GM12878 (cell line): ENCODE data around the gene EHF. TPM values are rescaled to one million over a fixed set of nuclear protein-coding genes. Genes with fewer than 3 reads are reported as not detected.

Source experiments
- ATAC-seq: fragments of 200-7000 bp; cut with Tn5 transposase; 3 replicates; pipeline ENCODE4 v1.9.1; 2020; ENCODE audit warnings: mild to moderate bottlenecking, moderate library complexity
- BruUV-seq: library from RNA; stranded (reverse); fragments of 400-500 nt; replicated peaks from 2 replicates; lab custom pipeline; 2021; lab: Mats Ljungman, UMichigan
- CTCF ChIA-PET: fragments of 300-600 bp; sonication (Branson Sonifier 250); formaldehyde crosslinking; extraction: SDS; loops from one replicate; lab custom pipeline; 2021; ENCODE audit warnings: inconsistent platforms; lab: Yijun Ruan, JAX
- POLR2A ChIA-PET: fragments of 350-600 bp; formaldehyde crosslinking; extraction: SDS; loops from one replicate; lab custom pipeline; 2021; ENCODE audit warnings: inconsistent platforms; lab: Charles Lee
- RAD21 ChIA-PET: fragments of 300-600 bp; sonication (Branson Sonifier 250); formaldehyde crosslinking; loops from one replicate; lab custom pipeline; 2023; ENCODE audit warnings: antibody characterized with exemption; ENCODE audit not compliant: unreplicated experiment; lab: Charles Lee
- SMC1A ChIA-PET: fragments of 300-600 bp; sonication (Branson Sonifier 250); formaldehyde crosslinking; loops from one replicate; lab custom pipeline; 2023; ENCODE audit not compliant: unreplicated experiment, uncharacterized antibody; lab: Charles Lee
- DNase-seq: peaks from one replicate; pipeline ENCODE4 v3.0.0-alpha.2; 2011; ENCODE audit warnings: low read depth, low spot score
- FAIRE-seq: peaks from 3 replicates; lab custom pipeline; 2011; peaks lifted over from hg19 to GRCh38; lab: Jason Lieb, UNC
- H2AFZ ChIP-seq: 2 replicates; pipeline ENCODE4 v1.6.0; 2011; ENCODE audit warnings: low read depth, low read length, control low read depth; ENCODE audit not compliant: control insufficient read depth
- H3K27ac ChIP-seq: 2 replicates; pipeline ENCODE4 v1.5.1; 2011; ENCODE audit warnings: control low read depth; ENCODE audit not compliant: control insufficient read depth, insufficient read depth
- H3K27me3 ChIP-seq, 2 experiments: replicated peaks in 1 of 2; 2 replicates each; pipeline versions ENCODE4 v1.6.0 to v1.6.1; 2011; ENCODE audit warnings: low read length in 1 of 2; ENCODE audit not compliant: control insufficient read depth in 2 of 2, insufficient read depth in 2 of 2
- H3K36me3 ChIP-seq, 2 experiments: 2 replicates each; pipeline ENCODE4 v1.5.1; 2011; ENCODE audit warnings: low read length in 1 of 2; ENCODE audit not compliant: control insufficient read depth in 2 of 2, insufficient read depth in 2 of 2
- H3K4me1 ChIP-seq: 2 replicates; pipeline ENCODE4 v1.6.1; 2011; ENCODE audit warnings: mild to moderate bottlenecking, low read length, moderate library complexity, mixed read lengths; ENCODE audit not compliant: control insufficient read depth, insufficient read depth
- H3K4me2 ChIP-seq: 2 replicates; pipeline ENCODE4 v1.6.0; 2011; ENCODE audit warnings: control low read depth; ENCODE audit not compliant: control insufficient read depth, insufficient read depth
- H3K4me3 ChIP-seq: fragments of 200-600 bp; sonication (generic); 2 replicates; pipeline ENCODE4 v1.5.1; 2016
- H3K79me2 ChIP-seq: 2 replicates; pipeline ENCODE4 v1.6.0; 2011; ENCODE audit warnings: low read length; ENCODE audit not compliant: control insufficient read depth, insufficient read depth
- H3K9ac ChIP-seq: 2 replicates; pipeline ENCODE4 v1.8.0; 2011; ENCODE audit warnings: low read length, control low read depth, mixed read lengths; ENCODE audit not compliant: control insufficient read depth, insufficient read depth
- H3K9me3 ChIP-seq: replicated peaks from 3 replicates; pipeline ENCODE4 v1.5.1; 2011; ENCODE audit warnings: mild to moderate bottlenecking, low read length; ENCODE audit not compliant: control insufficient read depth, insufficient read depth
- H4K20me1 ChIP-seq: 2 replicates; pipeline ENCODE4 v1.6.0; 2011; ENCODE audit not compliant: control insufficient read depth, insufficient read depth
- CTCF ChIP-seq, 3 experiments: IDR thresholded peaks in 2 of 3; conservative IDR thresholded peaks in 1 of 3; 2 replicates each; pipeline ENCODE4 v1.5.1; 2011; ENCODE audit warnings: low read depth in 3 of 3, low read length in 3 of 3, mild to moderate bottlenecking in 3 of 3, control low read depth in 2 of 3, moderate library complexity in 2 of 3, inconsistent platforms in 1 of 3, mixed read lengths in 1 of 3; ENCODE audit not compliant: control insufficient read depth in 2 of 3, insufficient read depth in 1 of 3; ENCODE audit errors: extremely low read depth in 1 of 3
- E2F8 ChIP-seq: fragments of 450-650 bp; IDR thresholded peaks from 2 replicates; pipeline ENCODE4 v1.6.1; 2018; ENCODE audit warnings: mild to moderate bottlenecking, low read depth, moderate library complexity; ENCODE audit not compliant: partially characterized antibody
- MEF2A ChIP-seq: IDR thresholded peaks from 2 replicates; pipeline ENCODE4 v1.6.1; 2011; ENCODE audit warnings: low read depth, mild to moderate bottlenecking, low read length, moderate library complexity; ENCODE audit not compliant: insufficient read depth
- NFIC ChIP-seq: IDR thresholded peaks from 2 replicates; pipeline ENCODE4 v1.6.1; 2012; ENCODE audit warnings: low read depth, mild to moderate bottlenecking, inconsistent platforms, low read length, moderate library complexity
- POLR2AphosphoS5 ChIP-seq: IDR thresholded peaks from 2 replicates; pipeline ENCODE4 v1.6.1; 2011; ENCODE audit warnings: mild to moderate bottlenecking, low read length, inconsistent platforms
- RUNX3 ChIP-seq: IDR thresholded peaks from 2 replicates; pipeline ENCODE4 v1.6.1; 2012; ENCODE audit warnings: low read length, inconsistent platforms
- ZNF384 ChIP-seq: IDR thresholded peaks from 2 replicates; pipeline ENCODE4 v1.6.1; 2012; ENCODE audit warnings: low read depth, mild to moderate bottlenecking, low read length, improper control_type of control experiment, borderline replicate concordance
- WGBS: methylation state at CpG from one replicate; pipeline ENCODE4 v1.1.6; 2016; ENCODE audit warnings: low lambda C conversion rate; ENCODE audit not compliant: insufficient replicate concordance, insufficient coverage; ENCODE audit errors: missing lambda C conversion rate; 5-methylcytosine and 5-hydroxymethylcytosine counted together
- in situ Hi-C: fragments of 300-500 bp; cut with MboI; formaldehyde crosslinking; loops from 9 replicates; pipeline ENCODE4 v1.14.3; 2018; ENCODE audit warnings: mixed read lengths
- intact Hi-C: fragments of 100-400 bp; cut with micrococcal nuclease; formaldehyde crosslinking; loops from one replicate; pipeline ENCODE4 v1.14.2; 2022; ENCODE audit not compliant: unreplicated experiment
- polyA plus RNA-seq, 11 experiments: library from polyadenylated mRNA; depleted of rRNA in 4 of 11; unstranded in 6 of 11; stranded (reverse) in 5 of 11; fragments of >200 nt; fragmentation: Nextera tagmentation in 4 of 11; fragmentation: Illumina TruSeq in 1 of 11; extraction: Ambion mirVana in 4 of 11; extraction: Trizol in 1 of 11; gene quantifications; 1 replicate in 1 of 11; 2 replicates in 10 of 11; pipeline versions ENCODE4 v1.2.1 to v1.2.3, GENCODE V29; 2011 to 2016; ENCODE audit warnings: inconsistent platforms in 2 of 11, missing spikeins in 2 of 11, low read depth in 1 of 11
- total RNA-seq, 4 experiments: library from RNA; depleted of rRNA in 3 of 4; stranded (reverse); fragments of >200 nt in 3 of 4; fragmentation: Illumina TruSeq in 1 of 4; extraction: Trizol in 1 of 4; gene quantifications; 2 replicates each; pipeline versions ENCODE4 v1.2.1 to v1.2.3, GENCODE V29; 2013 to 2021
- TF ChIP-seq, protein P1 (sequence below): fragments of 450-650 bp; IDR thresholded peaks from 2 replicates; pipeline ENCODE4 v1.6.1; 2017; ENCODE audit warnings: mild to moderate bottlenecking

The EHF gene
- total and polyA plus RNA-seq, 10 of the 15 experiments (the other 5 are each of a cell fraction or from before 2014, with no cell fraction given): 0.04 to 0.33 (median 0.06) TPM; not detected in 6

DNA sequence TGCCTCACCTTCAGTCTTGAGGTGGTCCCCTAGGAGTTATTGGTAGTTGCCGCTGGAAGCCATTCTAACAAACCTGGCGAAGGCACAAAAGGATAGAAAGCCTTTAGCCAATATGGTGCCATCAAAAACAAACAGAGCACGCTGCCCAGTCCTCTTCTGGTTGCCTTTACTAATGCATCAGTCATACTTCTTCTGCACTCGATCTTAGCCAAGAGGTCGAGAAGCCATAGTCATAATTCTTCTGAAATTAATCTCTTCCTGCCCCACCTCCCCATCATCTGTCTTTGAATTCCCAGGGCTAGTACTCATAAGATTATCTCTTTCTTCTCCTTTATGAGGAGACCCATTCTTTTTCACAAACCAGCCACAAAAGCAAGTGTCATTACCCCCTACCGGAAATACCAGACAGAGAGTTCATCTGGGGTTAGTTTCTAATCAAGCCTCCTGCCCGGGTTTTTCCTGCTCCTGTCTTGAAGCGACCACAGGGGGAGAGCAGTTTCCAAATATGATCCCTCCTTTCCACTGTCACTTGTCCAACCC lies 21.4 kb upstream of the EHF start:
- H4K20me1 ChIP-seq: no peaks in the 10 kb centered on the region
- H3K27me3 ChIP-seq: peaks cover 0 to 6% of the 10 kb centered on the region in 2 experiments
- RAD21 ChIA-PET: no interaction called here
- in situ Hi-C loops: no loop called here
- FAIRE-seq: no peak
- TF ChIP-seq NFIC: no peak
- no peak for TF ChIP-seq RUNX3
- no peak for TF ChIP-seq MEF2A
- TF ChIP-seq E2F8: no peak
- TF ChIP-seq CTCF (IDR thresholded peaks at IDR 0.05 in 2 of 3, conservative IDR thresholded peaks at IDR 0.05 in 1 of 3; ENCODE audit: control insufficient read depth in 2 of 3, extremely low read depth in 1 of 3, insufficient read depth in 1 of 3, low read depth in 3 of 3, low read length in 3 of 3): no peak
- TF ChIP-seq, protein P1, sequence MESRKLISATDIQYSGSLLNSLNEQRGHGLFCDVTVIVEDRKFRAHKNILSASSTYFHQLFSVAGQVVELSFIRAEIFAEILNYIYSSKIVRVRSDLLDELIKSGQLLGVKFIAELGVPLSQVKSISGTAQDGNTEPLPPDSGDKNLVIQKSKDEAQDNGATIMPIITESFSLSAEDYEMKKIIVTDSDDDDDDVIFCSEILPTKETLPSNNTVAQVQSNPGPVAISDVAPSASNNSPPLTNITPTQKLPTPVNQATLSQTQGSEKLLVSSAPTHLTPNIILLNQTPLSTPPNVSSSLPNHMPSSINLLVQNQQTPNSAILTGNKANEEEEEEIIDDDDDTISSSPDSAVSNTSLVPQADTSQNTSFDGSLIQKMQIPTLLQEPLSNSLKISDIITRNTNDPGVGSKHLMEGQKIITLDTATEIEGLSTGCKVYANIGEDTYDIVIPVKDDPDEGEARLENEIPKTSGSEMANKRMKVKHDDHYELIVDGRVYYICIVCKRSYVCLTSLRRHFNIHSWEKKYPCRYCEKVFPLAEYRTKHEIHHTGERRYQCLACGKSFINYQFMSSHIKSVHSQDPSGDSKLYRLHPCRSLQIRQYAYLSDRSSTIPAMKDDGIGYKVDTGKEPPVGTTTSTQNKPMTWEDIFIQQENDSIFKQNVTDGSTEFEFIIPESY: no peak
- no peak for TF ChIP-seq ZNF384
- TF ChIP-seq POLR2AphosphoS5: no peak
- TF ChIP-seq, all 136 proteins: peak for 0
- intact Hi-C loops: no loop called here
- DNase-seq (no peak), ATAC-seq (no peak)
- no peaks in the 10 kb centered on the region for H3K79me2 ChIP-seq
- H2AFZ ChIP-seq: no peak overlapping the region
- ChIA-PET POLR2A (no interaction called here), SMC1A (no interaction called here), CTCF (no interaction called here)
- H3K9me3 ChIP-seq: no peaks in the 10 kb centered on the region
- no peak overlapping the region for H3K9ac ChIP-seq
- H3K4me3 ChIP-seq: no peak overlapping the region
- no peaks in the 10 kb centered on the region; the same call in 1 of the 2 replicates for H3K4me1 ChIP-seq
- WGBS: 33% methylated on average over 8 of the region's 8 CpGs
- BruUV-seq: no TSS peak
- no peak overlapping the region for H3K4me2 ChIP-seq
- no peaks in the 10 kb centered on the region for H3K36me3 ChIP-seq
- no peak overlapping the region for H3K27ac ChIP-seq
